ENCODE data around the gene SAMD4A. TPM values are rescaled to one million over a fixed set of nuclear protein-coding genes. Genes with fewer than 3 reads are reported as not detected.

The SAMD4A gene
- total RNA-seq, 1 experiment from 2014 or later, result 17.8 TPM

- no peak for DNase-seq (ENCODE audit: low read depth)
Observed at GRCh38 chr14:54659365-54659764, 92.4 kb downstream of the SAMD4A start.

GRCh38 chr14:54660604-54661111, 93.7 kb downstream of the SAMD4A start:
- no peak for DNase-seq (ENCODE audit: low read depth)

GRCh38 chr14:54662491-54663133, 95.7 kb downstream of the SAMD4A start:
- DNase-seq (ENCODE audit: low read depth), result no peak

- DNase-seq (ENCODE audit: low read depth), result no peak
Observed at GRCh38 chr14:54664961-54665360, 98.0 kb downstream of the SAMD4A start.

- no peak for DNase-seq (ENCODE audit: low read depth)
Observed at GRCh38 chr14:54665946-54666345, 99.0 kb downstream of the SAMD4A start.

DNA sequence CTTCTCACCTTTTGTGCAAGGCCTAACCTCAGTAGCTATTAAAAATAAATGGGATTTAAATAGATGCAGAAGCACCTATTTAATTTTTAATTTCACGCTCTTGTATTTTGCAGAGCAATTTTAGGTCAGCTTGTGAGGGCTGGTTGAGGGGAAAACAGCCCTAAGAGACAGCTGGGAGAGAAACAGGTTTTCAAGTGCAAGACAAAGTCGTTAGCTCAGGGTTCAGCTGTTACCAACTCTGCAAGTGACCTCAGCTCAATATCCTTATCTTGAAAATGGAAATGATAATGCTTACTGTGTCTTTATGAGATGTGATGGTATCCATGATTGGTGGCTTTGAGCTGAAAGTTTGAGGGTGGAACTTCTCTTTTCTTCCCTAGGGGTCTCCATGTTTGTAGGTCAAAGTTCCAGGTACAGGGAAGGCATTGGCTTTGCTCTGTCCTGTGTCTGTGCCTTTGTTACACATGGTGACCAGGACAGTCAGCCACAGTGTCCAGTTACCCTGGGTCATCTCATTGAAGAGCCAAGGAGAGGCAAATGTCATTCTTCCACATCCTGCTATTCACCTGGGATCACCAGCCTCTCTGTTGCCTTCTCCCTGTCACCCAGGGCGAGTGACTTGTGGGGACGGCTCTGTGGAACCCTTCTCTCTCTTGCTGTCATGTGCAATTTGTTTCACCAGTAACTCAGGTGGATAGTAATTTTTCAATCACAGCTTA, 100.3 kb downstream of the SAMD4A start:
- DNase-seq (ENCODE audit: low read depth), result no peak

DNA sequence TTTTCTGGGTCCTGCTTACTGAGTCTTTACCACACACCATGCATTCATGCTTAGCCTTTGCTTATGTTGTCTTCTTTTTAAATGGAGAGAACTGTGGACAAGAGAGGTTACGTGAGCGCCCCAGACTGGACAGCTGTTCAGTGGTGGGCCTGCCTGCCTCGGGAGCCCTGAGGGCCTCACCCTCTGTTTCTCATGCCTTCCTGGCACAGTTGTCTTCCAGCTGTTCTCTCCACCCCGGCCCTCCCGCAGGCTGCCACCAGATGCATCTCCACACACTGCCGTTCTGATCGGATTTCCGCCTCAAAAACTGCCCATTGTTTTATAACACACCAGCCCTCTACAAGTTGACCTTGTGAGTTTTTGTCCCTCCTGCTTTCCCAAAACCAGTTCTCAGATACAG, 100.8 kb downstream of the SAMD4A start:
- no peak for DNase-seq (ENCODE audit: low read depth)

DNA sequence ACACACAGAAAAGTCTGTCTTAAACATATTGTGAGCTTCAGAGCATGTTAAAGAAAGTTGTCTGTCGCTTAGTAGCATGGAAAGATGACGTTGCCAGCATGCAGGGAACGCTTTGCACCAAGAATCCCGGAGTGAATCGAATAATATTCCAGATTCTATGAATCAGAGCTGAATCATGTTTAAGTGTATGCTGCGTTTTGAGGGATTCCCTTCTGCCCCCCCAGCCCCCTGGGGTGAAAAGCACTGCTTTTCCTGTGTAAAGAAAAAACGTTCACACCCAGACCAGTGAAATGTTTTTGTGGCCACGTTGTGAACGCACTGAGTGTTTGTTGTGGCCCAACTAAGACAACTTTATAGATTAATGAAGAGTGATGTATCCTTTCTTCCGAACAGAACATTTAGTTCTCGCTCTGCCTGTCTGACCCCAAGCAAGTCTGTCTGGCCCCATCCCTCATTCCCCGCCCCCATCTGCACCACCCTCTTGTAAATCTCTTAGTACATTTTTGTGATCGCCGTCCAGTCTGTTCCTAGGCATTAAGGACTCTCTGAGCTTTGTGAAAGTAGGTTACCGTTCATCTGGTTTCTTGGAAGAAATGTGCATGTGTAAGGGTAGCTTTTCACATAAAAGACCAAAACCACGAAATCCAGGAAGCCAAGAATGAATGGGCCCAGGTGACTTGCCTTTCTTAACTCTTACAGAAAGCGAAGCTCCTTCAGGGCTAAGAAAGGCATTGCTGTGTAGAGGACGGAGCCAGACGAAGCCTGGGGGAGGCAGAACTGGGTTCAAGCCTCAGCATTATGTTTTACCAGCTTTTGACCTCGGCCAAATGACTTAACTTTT, 103.0 kb downstream of the SAMD4A start:
- peak; percentile 86 for DNase-seq (ENCODE audit: low read depth)

GRCh38 chr14:54671537-54671936, 104.6 kb downstream of the SAMD4A start:
- no peak for DNase-seq (ENCODE audit: low read depth)

DNA sequence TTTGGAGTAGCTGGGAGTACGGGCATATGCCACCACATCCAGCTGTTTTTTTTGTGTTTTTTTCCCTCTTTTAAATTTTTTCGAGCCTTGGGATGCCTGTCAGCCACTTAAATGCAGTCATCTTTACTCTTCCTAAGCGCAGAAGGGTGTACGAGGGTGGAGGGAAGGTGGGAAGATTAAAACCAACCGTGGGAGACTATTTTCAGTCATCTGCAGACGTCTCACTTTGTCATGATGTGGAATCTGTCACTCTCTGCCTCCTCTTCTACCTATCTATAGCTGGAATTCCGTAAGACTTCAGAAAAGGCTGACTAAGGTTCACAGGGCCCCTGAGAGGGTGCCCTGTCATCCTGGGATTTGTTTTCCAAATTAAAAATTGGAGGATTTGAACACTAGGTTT, 105.3 kb downstream of the SAMD4A start:
- no peak for DNase-seq (ENCODE audit: low read depth)

DNA sequence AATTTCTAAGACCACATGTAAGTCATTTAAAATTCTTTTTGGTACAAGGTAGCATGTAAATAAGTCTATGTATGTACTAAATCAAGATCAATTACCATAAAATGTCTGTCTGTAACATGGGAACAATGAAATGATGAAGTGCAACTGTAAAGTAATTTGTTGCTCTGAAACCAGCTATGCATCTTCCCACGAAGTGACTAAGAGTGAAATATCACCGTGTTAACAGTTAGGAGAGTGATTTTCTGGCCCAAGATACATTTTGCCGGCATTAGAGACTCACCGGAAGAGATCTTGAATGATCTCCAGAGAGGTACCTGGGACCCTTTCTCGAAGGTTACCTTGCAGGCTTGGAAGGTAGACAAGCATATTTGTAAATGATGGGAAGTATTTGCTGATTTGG, 105.8 kb downstream of the SAMD4A start:
- DNase-seq (ENCODE audit: low read depth), result no peak

DNA sequence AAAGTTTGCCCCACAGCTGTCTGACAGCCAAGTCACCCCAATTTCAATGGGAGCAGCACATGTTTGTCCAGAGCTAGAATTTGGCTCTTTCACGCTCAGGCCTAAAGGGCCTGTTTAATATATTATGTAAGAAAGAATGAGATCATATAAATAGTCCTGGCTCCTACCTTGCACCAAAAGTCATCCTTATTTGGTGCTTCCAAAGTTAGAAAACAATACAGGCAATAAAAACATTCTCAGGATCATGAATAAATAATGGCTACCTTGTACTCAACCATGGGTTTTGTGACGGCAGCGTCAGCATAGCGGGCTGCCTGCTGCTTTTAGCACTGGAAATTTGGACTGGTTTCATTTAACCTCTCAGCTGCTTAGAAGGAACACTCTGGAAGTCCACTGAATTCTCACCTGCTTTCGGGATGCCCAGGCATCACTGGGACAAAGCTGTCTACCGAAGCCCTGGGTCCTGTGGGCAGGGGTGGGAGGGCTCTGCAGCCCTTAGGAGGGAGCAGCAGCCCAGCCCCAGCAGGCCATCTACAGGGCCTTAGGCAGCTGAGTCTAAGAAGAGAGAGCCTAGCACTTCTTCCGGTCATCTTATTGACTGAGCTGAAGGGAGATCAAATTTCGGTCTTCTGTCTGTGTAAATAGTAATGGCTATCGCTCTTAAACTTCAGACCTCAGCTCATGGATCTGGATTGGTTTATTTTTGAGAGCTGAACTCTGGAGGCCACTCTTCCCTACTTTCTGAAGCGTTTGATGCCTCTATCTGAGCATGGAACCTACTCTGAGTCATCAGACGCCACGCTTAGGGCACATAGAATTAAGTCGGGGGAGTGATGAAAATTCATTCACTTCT, 106.5 kb downstream of the SAMD4A start:
- DNase-seq (ENCODE audit: low read depth), result no peak

DNA sequence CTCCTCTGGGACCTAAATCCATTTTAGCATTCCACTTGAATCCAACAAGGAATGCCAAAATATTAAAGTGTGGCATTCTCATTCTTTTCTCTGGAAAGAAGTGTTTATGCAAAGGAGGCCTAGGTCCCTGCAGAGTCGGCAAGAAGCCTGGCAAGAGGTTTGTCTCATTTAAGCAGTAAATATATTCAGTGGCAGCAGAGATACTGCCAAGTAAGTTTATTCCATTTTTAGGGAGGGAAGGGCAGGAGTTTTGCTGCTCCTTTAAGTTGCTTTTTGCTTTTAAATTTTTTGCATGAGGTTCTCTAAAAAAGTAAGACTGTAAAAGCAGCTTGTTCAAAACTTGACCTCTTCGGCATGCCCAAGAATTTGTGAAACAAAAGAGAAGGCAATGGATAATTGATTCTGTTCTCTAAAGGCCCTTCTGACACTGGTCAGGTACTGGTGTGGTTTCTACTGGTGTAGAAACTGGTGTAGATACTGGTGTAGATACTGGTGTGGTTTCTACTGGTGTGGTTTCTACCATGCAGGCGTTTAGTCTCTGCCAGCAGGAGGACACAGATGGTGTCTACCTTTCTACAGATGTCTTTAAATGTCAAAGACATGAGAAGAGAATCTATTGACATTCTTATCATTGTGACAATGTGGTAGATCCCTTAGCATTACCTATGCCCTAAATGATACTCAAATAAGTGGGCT, 107.3 kb downstream of the SAMD4A start:
- DNase-seq (ENCODE audit: low read depth), result no peak

- peak; percentile 36 for DNase-seq (ENCODE audit: low read depth)
Observed at GRCh38 chr14:54675236-54676128, 108.6 kb downstream of the SAMD4A start.

DNA sequence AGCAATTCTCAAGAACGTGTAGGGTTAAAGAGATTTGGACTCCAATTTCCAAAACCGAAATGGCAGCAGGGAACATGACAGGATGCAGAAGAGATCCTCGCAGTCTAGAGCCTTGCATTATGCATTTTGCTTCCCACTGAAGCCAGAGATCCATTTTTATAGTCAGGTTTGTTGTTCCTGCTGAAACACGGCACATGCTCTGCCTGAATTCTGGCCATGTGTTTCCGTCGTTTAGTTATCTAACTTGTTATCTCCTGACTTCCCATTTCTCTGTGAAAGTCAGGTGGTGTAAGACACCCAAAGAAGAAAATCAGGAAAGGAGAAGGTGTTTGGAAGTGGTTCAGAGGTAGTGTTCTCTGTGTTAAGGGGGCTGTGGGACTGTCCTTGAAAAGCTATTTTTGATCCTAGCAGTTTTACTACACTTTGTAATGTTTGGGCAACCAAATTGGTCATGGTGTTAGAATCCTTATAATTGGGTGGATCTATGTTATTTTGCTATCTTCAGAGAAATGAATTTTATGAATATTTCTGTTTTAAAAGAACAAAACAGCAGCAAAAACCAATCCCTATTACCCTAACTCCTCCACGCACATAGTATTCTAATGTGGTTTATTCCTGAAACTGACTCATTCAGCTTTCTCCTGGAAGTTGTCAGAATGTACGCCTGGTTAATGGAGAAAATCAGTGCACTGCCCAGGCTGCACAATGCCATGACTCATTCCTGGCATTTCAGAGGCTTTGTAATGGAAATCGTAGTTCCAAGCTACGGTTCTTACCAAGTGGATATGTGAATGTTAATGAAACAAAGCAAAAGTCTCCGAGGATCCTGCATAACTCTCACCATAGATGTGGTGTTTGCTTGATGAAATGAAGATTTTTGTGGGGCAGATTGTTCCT, 110.1 kb downstream of the SAMD4A start:
- DNase-seq (ENCODE audit: low read depth), result peak; percentile 93

GRCh38 chr14:54680651-54681050, 113.7 kb downstream of the SAMD4A start:
- DNase-seq (ENCODE audit: low read depth), result no peak

GRCh38 chr14:54681811-54682261, 114.9 kb downstream of the SAMD4A start:
- DNase-seq (ENCODE audit: low read depth), result peak; percentile 81

DNA sequence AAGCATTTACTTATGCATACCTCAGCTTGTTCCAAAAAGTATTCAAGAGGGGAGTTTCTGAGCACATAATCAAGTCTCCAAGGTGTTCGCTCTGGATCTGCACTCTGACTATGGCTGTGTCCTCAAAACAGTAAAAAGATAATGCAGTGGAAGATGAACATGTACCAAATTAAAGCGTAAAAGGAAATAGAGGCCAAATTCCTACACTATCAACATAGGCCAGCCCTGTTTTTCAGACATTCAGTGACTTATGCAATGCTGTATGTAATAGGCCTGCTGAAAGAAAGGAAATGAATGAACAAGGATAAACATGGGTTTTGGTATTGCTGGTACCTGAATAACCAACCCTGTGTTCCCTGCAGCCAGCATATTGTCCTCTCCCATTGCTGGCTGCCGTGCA, 115.7 kb downstream of the SAMD4A start:
- DNase-seq (ENCODE audit: low read depth), result no peak

Data from Daoy (cell line).